ENCODE results near the gene NCK2. TPM values are rescaled to one million over a fixed set of nuclear protein-coding genes. Genes with fewer than 3 reads are reported as not detected.

Gene NCK2
- total RNA-seq, 1 experiment from 2014 or later, result 49.2 TPM

DNA sequence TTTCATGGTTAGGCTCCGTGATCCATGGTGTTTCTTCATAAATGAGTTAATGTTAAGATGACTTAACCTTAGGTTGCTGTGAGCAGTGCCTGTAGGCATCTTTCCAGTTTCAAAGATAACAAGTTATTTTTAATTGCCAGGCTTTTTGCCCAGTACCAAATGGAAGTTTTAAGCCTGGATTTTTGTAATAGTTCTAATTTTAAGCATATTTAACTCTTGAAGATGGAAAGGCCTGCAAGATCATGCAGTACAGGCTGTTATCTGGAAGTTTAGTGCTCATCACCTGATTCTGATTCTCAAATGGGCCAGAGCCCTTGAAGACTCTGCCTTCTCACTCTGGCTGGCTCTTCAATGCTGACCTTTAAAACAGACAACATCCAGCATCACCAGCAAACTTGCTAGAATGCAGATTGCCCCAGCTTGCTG, 141.3 kb downstream of the NCK2 start:
- no CpG with 5 or more reads among the region's 1 CpG for WGBS (ENCODE audit: extremely low coverage, insufficient read length, low lambda C conversion rate)
- no peak overlapping the region for H3K4me3 Mint-ChIP-seq

More for the DNA sequence above, 141.3 kb downstream of the NCK2 start:
- Histone ChIP-seq H3K23ac (ENCODE audit: insufficient read length, low read depth, low read length) (no peak overlapping the region), H4K8ac (replicated peaks; ENCODE audit: insufficient read length, low read depth, low read length) (no peak overlapping the region), H3K14ac (ENCODE audit: insufficient read depth, low read length) (no peak overlapping the region), H3K4ac (ENCODE audit: low read depth, low read length) (no peak overlapping the region), H2AFZ (ENCODE audit: low read length) (no peak overlapping the region), H3K56ac (ENCODE audit: insufficient read length, low read depth, low read length) (no peak overlapping the region), H3K9me3 (ENCODE audit: control insufficient read depth, low read depth, low read length) (peaks cover 9% of the 10 kb centered on the region), H2BK120ac (ENCODE audit: low read depth, low read length, poor library complexity, severe bottlenecking) (no peak overlapping the region), H3K4me1 (ENCODE audit: insufficient read depth, low read length) (no peaks in the 10 kb centered on the region), H2BK5ac (ENCODE audit: insufficient read length, low read length) (no peak overlapping the region), H3K9ac (ENCODE audit: extremely low read depth, insufficient read length, low read length) (no peak overlapping the region), H3T11ph (ENCODE audit: low read length) (no peak overlapping the region), H3K23me2 (ENCODE audit: insufficient read length, low read depth, low read length, poor library complexity, severe bottlenecking) (no peaks in the 10 kb centered on the region), H3K18ac (ENCODE audit: insufficient read length, low read depth, low read length) (no peak overlapping the region), H2BK15ac (ENCODE audit: low read depth, low read length) (no peak overlapping the region), H3K27ac (ENCODE audit: insufficient read length, low read depth, low read length) (no peak overlapping the region), H3K4me2 (ENCODE audit: insufficient read depth, insufficient read length, low read length) (no peak overlapping the region), H3K27me3 (ENCODE audit: insufficient read depth, low read length) (no peaks in the 10 kb centered on the region), H2AK5ac (ENCODE audit: insufficient read length, low read length) (no peak overlapping the region), H4K5ac (ENCODE audit: insufficient read length, low read depth, low read length) (no peak overlapping the region), H2BK12ac (ENCODE audit: insufficient read length, low read depth, low read length) (no peak overlapping the region), H3K79me1 (ENCODE audit: insufficient read depth, low read depth, low read length, poor library complexity, severe bottlenecking) (no peaks in the 10 kb centered on the region), H2BK20ac (ENCODE audit: low read depth, low read length, poor library complexity, severe bottlenecking) (no peak overlapping the region), H4K20me1 (ENCODE audit: control insufficient read depth, insufficient read depth, insufficient read length) (peaks cover 3% of the 10 kb centered on the region), H4K91ac (ENCODE audit: insufficient read length, low read depth, low read length) (no peak overlapping the region), H3K79me2 (ENCODE audit: insufficient read depth, low read length) (peaks cover 6% of the 10 kb centered on the region; the same call in 1 of the 2 replicates)
- Mint-ChIP-seq H3K9me3 (peaks cover 9 to 10% of the 10 kb centered on the region in 2 experiments), H3K27me3 (ENCODE audit: low read depth) (no peaks in the 10 kb centered on the region), H3K36me3 (ENCODE audit: insufficient read depth in 1 of 3, low read depth in 3 of 3) (peaks cover 16 to 45% (median 16%) of the 10 kb centered on the region in 3 experiments), H3K27ac (no peak overlapping the region), H3K4me1 (peaks cover 28 to 33% of the 10 kb centered on the region in 2 experiments)
- no peak for DNase-seq
- TF ChIP-seq, protein P1, sequence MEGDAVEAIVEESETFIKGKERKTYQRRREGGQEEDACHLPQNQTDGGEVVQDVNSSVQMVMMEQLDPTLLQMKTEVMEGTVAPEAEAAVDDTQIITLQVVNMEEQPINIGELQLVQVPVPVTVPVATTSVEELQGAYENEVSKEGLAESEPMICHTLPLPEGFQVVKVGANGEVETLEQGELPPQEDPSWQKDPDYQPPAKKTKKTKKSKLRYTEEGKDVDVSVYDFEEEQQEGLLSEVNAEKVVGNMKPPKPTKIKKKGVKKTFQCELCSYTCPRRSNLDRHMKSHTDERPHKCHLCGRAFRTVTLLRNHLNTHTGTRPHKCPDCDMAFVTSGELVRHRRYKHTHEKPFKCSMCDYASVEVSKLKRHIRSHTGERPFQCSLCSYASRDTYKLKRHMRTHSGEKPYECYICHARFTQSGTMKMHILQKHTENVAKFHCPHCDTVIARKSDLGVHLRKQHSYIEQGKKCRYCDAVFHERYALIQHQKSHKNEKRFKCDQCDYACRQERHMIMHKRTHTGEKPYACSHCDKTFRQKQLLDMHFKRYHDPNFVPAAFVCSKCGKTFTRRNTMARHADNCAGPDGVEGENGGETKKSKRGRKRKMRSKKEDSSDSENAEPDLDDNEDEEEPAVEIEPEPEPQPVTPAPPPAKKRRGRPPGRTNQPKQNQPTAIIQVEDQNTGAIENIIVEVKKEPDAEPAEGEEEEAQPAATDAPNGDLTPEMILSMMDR (conservative IDR thresholded peaks at IDR 0.05), result no peak
